Peyer's patch (tissue), 4 donors: ENCODE measurements around the gene SZT2.

ENCODE experiments used
- CTCF ChIP-seq, 6 experiments: fragments of 450-650 bp in 4 of 6; fragments of 200-600 bp in 2 of 6; sonication (generic) in 1 of 6; IDR thresholded peaks; one replicate each; pipeline ENCODE4 v1.5.1; 2017 to 2019; ENCODE audit warnings: antibody characterized with exemption in 6 of 6, mild to moderate bottlenecking in 3 of 6, moderate library complexity in 1 of 6
- POLR2A ChIP-seq, 2 donors: fragments of 450-650 bp; IDR thresholded peaks; one replicate each; pipeline ENCODE4 v1.5.1; 2017; ENCODE audit warnings: antibody characterized with exemption in 2 of 2, mild to moderate bottlenecking in 2 of 2, moderate library complexity in 2 of 2

GRCh38 chr1:43439781-43440180 lies 50.1 kb downstream of the SZT2 start:
- no peak for TF ChIP-seq CTCF (IDR thresholded peaks at IDR 0.05)
- no peak for TF ChIP-seq POLR2A (IDR thresholded peaks at IDR 0.05)
